NCI-H2081 treated with DMSO at 0.1 percent for 48 hours (cell line): ENCODE data around the gene CDH4.

Experiments
- DNase-seq: peaks from one replicate; lab custom pipeline; 2025; lab: John Stamatoyannopoulos, UW

Gene CDH4

DNA sequence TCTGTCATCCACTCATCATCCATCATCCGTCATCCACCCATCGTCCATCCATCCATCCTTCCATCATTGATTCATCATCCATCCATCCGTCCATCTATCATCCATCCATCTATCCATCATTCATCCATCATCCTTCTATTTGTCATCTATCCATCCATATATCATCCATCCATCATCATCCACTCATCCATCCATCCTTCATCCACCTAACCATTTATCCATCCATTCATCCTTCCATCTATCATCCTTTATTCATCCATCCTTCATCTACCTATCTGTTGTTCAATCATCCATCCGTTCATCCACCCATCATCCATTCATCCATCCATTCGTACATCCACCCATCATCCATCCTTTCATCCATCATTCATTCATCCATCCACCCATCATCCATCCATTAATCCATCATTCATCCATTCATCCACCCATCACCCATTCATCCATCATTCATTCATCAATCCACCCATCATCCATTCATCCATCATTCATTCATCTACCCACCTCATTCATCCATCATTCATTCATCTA is 266.4 kb downstream of the CDH4 start:
- no peak for DNase-seq

DNA sequence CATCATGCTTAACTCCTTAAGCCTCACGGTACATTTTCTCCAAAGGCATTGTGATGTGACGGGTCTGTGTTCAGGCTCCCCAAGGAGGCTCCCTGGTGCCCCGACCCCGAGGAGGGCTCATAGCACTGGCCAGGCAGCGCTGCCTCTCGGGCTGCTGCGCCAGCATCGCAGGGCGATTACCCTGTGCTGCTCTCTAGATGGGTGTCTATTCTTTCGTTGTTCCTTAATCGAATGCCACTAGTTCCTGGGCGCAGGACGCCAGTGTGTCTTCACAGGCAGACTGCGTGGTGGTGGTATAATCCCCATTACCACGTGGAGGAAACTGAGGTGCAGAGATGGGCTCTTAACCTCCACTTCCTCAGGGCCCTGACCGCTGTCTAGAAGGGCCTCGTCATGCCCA is 267.4 kb downstream of the CDH4 start:
- DNase-seq = no peak

DNA sequence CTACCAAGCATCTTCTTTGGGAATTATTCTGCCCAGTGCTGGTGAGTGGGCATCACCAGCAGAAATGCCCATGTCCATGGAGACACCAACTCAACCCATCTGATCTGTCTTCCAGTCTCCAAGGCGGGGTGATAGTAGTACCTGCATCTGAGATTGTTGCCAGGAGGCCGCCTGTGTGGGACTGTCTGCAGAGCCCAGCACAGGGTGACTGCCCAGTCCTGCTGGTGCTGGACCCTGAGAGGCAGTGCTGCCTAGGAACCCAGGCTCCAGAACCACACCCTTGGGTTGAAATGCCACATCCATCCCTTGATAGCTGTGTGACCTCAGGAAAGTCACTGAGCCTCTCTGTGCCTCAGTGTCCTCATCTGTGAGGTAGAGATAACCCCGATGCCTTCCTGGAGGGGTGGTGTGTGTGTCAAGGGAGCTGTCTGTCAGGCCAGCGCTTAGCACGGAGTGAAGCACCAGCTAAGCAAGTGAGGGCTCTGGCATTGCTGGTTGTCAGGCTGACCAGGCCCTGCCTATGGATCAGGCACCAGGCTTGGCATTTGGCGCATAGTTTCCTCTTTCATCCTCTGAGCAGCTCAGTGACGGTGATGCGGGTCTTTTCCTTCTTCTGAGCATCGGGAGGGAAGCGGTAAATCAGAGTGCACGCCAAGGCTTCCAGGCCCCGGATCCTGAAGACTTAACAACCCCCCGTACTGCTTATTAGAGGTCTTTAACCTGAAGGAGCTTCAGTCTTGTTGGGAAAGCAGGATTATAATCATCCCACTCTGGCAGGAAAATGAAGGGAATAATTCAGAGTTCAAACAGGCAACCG is 268.2 kb downstream of the CDH4 start:
- DNase-seq = no peak

GRCh38 chr20:61520893-61521460 is 268.9 kb downstream of the CDH4 start:
- DNase-seq = no peak

GRCh38 chr20:61521687-61522420 is 269.8 kb downstream of the CDH4 start:
- DNase-seq = no peak

- DNase-seq = no peak
Measured at GRCh38 chr20:61522498-61523090, 270.5 kb downstream of the CDH4 start.

GRCh38 chr20:61523145-61523544 is 271.1 kb downstream of the CDH4 start:
- no peak for DNase-seq

- no peak for DNase-seq
Measured at GRCh38 chr20:61524951-61525666, 273.0 kb downstream of the CDH4 start.

DNA sequence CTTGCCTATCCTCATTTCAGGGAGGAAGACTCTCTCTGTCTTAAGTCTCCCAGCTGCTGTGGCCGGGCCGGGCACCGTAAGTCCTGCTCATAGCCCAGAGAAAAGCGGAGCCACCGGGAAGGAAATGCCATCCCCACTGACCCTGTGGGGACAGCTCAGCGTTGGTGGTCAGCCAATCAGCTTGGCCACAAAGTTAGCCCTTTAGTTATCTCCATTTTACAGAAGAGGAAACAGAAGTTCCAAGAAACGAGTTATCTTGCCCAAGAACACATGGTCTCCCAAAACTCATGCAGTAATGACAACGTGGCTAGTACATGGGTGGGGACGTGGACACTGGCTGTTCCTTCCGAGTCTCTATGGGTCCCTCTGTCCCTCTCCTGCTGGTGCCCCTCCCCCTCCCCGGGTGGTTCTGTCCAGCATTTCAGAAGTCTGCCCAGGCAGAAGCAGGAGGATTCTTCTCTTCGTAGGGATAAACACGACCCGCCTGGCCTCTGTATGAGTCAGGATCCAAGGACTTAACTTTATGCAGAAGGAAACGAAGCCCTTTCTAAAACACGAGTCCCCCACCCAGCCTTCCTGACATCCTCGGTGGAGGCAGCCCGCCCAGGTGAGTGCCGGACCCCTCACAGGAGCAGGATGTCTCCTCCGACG is 273.8 kb downstream of the CDH4 start:
- DNase-seq = no peak

DNA sequence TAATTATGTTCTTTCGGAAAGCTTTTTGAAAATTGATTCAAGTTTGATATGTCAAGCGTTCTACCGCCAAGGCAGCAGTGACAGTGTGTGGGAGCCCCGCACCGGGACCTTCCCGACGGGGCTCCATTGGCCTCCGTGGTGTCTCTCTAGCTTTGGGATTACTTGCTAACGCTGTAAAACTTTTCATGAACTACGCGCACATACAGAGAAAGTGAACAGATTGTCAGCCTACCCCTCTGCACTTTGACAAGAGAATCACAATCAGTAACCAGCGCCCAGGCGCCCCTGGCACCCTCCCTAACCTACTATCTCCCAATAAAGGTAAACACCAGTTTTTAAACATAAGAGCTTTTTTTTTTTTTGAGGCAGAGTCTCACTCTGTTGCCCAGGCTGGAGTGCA is 274.8 kb downstream of the CDH4 start:
- DNase-seq = no peak

DNA sequence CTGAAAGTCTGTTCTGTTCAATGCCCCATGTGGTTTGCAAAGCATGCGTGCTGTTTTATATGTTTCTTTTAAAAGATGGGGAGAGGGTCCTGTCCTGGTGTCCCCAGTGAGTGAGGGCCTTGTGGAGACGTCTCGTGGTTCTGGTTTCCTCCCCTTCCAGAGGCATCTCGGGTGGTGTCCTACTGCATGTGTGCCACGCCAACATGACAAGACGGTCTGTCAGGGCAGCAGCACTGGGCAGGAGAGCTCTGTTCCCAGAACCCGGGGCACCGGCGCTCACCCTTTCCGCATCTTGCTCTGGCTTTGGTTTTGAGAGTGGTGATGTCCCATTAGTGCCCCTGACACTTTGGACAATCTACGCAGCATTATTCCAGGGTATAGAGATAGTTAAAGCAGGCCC is 275.6 kb downstream of the CDH4 start:
- no peak for DNase-seq

DNA sequence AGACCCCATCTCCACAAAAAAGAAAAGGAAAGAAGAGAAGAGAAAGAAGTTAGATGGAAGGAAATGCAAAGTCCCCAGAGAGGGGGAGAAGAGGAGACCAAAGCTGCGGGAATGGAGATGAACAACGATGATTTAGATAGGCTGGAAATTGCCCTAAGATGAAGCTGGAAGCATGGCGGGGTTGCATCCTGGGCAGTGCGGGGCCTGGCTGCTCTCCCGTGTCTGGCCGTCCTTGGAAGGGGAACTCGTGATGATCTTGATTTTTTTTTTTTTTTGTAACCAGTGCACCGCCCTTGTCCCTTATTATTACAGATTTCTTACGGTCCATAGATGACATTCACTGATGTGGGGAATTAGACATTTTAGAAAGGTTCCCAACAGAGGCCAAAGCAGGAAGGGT is 276.5 kb downstream of the CDH4 start:
- DNase-seq = no peak

DNA sequence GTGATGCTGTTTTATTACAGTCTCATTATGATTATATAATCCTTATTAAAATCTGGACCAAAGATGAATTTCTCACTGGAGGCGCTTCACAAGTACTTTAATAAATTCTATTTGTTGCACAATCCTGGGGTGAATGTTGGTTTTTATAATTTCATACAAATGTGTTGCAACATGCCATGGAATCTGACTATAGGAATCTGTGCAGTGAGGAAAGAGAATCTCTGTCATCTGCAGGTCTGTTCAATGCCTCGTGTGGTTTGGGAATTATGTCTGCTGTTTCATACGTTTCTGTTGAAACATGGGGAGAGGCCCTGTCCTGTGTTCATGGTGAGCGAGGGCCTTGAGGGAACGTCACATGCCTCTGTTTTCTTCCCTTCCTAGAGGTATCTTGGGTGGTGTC is 277.3 kb downstream of the CDH4 start:
- no peak for DNase-seq

DNA sequence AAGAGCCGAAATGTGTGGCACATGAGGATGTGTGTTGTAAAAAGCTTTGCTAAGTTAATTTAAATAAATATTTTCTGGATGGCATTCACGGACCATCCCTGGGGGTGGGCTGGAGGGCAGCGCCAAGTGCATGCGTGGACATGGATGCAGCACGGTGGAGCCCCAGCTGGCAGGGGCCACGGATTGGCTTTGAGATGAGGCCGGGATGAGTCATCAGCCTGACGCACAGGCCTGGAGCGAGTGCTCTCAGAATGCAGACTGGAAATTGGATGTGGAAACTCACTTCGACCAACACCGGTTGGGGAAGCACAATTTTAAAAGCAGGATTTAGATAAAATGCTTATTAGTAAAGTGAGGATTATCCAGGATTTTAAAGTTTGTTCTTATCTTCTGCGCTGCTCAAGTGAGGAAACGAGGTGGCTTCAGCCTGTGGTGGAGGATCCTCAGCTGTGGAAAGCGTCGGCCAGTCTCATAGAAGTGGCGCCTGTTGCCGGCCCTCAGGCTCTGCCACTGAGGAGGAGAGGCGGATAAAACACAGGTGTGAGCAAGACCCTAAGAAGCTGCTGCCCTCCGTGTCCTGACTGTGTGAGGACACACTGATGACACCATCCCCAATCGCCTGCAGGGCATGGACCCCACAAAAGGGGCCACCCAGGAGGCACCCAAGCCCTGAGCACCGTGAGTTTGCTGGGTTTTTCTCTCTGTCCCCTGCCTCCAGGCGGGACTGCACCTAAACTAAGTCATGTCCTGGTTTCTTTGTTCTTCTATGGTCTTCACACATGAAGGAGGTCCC is 279.7 kb downstream of the CDH4 start:
- DNase-seq = no peak

- no peak for DNase-seq
Measured at GRCh38 chr20:61532736-61533135, 280.7 kb downstream of the CDH4 start.

- DNase-seq = no peak
Measured at GRCh38 chr20:61533231-61533631, 281.2 kb downstream of the CDH4 start.

GRCh38 chr20:61534346-61534745 is 282.3 kb downstream of the CDH4 start:
- no peak for DNase-seq

DNA sequence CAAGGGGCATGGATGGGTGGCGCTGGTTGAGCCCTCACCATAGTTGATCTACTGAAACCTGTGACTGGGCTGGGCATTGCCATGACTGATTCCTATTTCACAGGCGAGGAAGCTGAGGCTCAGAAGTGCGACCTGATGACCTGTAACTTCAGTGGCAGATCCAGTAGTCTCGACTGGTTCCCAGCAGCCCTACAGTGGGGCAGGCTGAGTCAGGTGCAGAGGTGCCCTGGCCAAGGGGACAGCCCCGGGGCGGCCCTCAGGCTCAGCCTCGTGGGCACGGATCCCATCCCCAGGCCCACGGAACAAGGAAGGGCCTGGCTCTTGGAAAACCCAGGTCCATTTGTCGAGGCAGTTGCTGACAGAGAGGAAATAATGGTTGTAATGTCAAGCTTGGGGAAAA is 283.0 kb downstream of the CDH4 start:
- DNase-seq = no peak

DNA sequence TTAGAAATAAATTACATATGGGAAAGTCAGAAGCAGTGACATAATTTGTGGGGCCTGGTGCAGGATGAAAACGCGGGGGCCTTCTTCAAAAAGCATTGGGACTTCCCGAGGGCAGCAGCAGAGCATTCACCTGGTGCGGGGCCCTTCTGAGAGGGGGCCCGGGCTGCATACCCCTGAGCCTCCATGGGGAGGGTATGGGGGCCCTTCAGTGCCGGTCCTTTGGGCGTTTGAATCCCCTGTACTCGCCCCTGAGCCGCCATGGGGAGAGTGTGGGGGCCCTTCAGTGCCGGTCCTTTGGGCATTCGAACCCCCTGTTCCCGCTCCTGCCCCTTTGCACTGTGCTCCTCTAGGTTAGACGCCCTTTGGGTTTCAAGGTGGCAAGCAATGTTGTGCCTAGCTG is 283.5 kb downstream of the CDH4 start:
- DNase-seq = no peak

DNA sequence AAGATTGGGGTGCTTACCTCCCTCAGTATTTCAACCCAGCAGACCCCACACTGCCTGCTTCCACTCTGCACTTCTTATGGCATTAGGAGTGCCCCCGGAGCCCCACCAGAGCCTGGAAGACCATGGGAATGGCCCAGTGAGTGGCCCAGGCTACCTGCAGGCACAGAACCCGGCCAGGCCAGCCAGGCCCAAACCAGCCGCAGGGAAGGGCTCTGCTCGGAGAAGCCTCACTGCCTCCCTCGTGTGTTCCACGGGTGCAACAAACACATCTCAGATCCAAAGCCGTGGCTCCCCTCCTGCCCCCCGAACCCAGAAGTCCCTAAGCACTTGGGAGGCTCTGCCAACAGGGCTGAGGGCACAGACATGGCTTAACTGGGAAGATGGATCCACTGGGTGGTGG is 283.9 kb downstream of the CDH4 start:
- DNase-seq = no peak

DNA sequence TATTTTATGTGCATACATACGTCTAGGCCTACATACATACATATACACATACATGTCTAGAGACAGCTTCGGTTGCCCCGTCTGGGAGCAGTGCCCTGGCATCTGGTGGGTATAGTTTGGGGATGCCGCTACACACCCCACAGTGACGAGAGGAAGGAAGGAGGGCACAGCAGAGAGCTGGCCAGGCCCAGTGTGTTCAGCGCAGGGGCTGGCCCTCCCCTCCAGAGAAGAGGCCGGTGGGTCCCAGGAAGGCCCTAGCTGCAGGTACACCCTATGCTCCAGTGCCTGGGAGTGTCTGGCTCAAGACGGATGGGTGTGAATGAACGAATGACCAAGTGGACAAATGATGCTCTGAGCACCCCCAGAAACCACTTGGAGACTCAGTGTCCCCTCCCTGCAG is 284.6 kb downstream of the CDH4 start:
- no peak for DNase-seq
